Endothelial cell of umbilical vein (primary cell): ENCODE data around the gene EIF4A2. TPM values are rescaled to one million over a fixed set of nuclear protein-coding genes. Genes with fewer than 3 reads are reported as not detected.

Experiments
- BruUV-seq: library from RNA; stranded (reverse); fragments of 400-500 nt; replicated peaks from 2 replicates; lab custom pipeline; 2021; lab: Mats Ljungman, UMichigan
- CTCF ChIA-PET: fragments of 300-600, 350-600 bp; sonication (Branson Sonifier 250); formaldehyde crosslinking; loops from one replicate; lab custom pipeline; 2021; ENCODE audit warnings: antibody characterized with exemption, inconsistent platforms; lab: Charles Lee
- POLR2A ChIA-PET: fragments of 300-600, 350-600 bp; sonication (Branson Sonifier 250); formaldehyde crosslinking; loops from one replicate; lab custom pipeline; 2021; ENCODE audit warnings: antibody characterized with exemption, inconsistent platforms; lab: Charles Lee
- DNase-seq: peaks from one replicate; pipeline ENCODE4 v3.0.0-alpha.2; 2011; ENCODE audit warnings: low read depth, low spot score
- FAIRE-seq: peaks from 2 replicates; lab custom pipeline; 2011; peaks lifted over from hg19 to GRCh38; lab: Jason Lieb, UNC
- H2AFZ ChIP-seq: 2 replicates; pipeline ENCODE4 v1.6.0; 2012; ENCODE audit warnings: low read depth, low read length, control low read depth, inconsistent platforms
- H3K27ac ChIP-seq: 2 replicates; pipeline ENCODE4 v1.5.1; 2011; ENCODE audit warnings: low read depth, mild to moderate bottlenecking, control low read depth, low read length, moderate library complexity; ENCODE audit not compliant: insufficient read depth
- H3K27me3 ChIP-seq, 2 experiments: 2 replicates each; pipeline versions ENCODE4 v1.6.0 to v1.6.1; 2011; ENCODE audit warnings: low read length in 2 of 2, mixed read lengths in 1 of 2; ENCODE audit not compliant: control insufficient read depth in 2 of 2, insufficient read depth in 2 of 2
- H3K36me3 ChIP-seq, 2 experiments: 2 replicates in 1 of 2; 3 replicates in 1 of 2; pipeline ENCODE4 v1.5.1; 2011; ENCODE audit warnings: low read length in 2 of 2, mild to moderate bottlenecking in 1 of 2, moderate library complexity in 1 of 2; ENCODE audit not compliant: control insufficient read depth in 2 of 2, insufficient read depth in 2 of 2; ENCODE audit errors: extremely low read depth in 1 of 2
- H3K4me1 ChIP-seq: 3 replicates; pipeline ENCODE4 v1.5.1; 2011; ENCODE audit warnings: mild to moderate bottlenecking, low read length; ENCODE audit not compliant: control insufficient read depth, insufficient read depth; ENCODE audit errors: extremely low read depth
- H3K4me2 ChIP-seq: 2 replicates; pipeline ENCODE4 v1.6.1; 2011; ENCODE audit warnings: low read length, control low read depth, mixed read lengths; ENCODE audit not compliant: insufficient read depth
- H3K4me3 ChIP-seq, 3 experiments: fragments of 200-600 bp in 1 of 3; sonication (generic), shearing (Covaris generic) in 1 of 3; replicated peaks in 1 of 3; 2 replicates each; pipeline ENCODE4 v1.5.1; 2011 to 2016; ENCODE audit warnings: control low read depth in 3 of 3, low read length in 3 of 3, mild to moderate bottlenecking in 2 of 3, inconsistent platforms in 1 of 3, low read depth in 1 of 3, moderate library complexity in 1 of 3; ENCODE audit not compliant: insufficient read depth in 1 of 3
- H3K79me2 ChIP-seq: 2 replicates; pipeline ENCODE4 v1.6.0; 2012; ENCODE audit warnings: low read length, inconsistent platforms; ENCODE audit not compliant: control insufficient read depth, insufficient read depth
- H3K9ac ChIP-seq: replicated peaks from 2 replicates; pipeline ENCODE3; 2011; ENCODE audit warnings: low read length, control low read depth; ENCODE audit not compliant: insufficient read depth; ENCODE audit errors: extremely low read depth
- H3K9me1 ChIP-seq: replicated peaks from 3 replicates; pipeline ENCODE4 v1.6.0; 2011; ENCODE audit warnings: mild to moderate bottlenecking, low read length; ENCODE audit not compliant: control insufficient read depth, insufficient read depth; ENCODE audit errors: extremely low read depth
- H3K9me3 ChIP-seq: replicated peaks from 2 replicates; pipeline ENCODE4 v1.5.1; 2012; ENCODE audit warnings: low read length, inconsistent platforms; ENCODE audit not compliant: control insufficient read depth, insufficient read depth
- H4K20me1 ChIP-seq: replicated peaks from 2 replicates; pipeline ENCODE3; 2011; ENCODE audit warnings: mild to moderate bottlenecking, low read length; ENCODE audit not compliant: control insufficient read depth, insufficient read depth; ENCODE audit errors: extremely low read depth
- CTCF ChIP-seq, 2 donors: IDR thresholded peaks; 1 replicate in 1 of 2; 2 replicates in 1 of 2; pipeline ENCODE4 v1.5.1; 2011; ENCODE audit warnings: low read length in 2 of 2, mild to moderate bottlenecking in 2 of 2, moderate library complexity in 2 of 2, control low read depth in 1 of 2, inconsistent platforms in 1 of 2, low read depth in 1 of 2; ENCODE audit not compliant: insufficient read depth in 1 of 2; ENCODE audit errors: extremely low read depth in 1 of 2
- EZH2 ChIP-seq: IDR thresholded peaks from 2 replicates; pipeline ENCODE4 v1.6.1; 2012; ENCODE audit warnings: borderline replicate concordance, low read depth, mild to moderate bottlenecking, moderate library complexity, low read length, inconsistent platforms; ENCODE audit not compliant: severe bottlenecking
- FOS ChIP-seq: IDR thresholded peaks from 2 replicates; pipeline ENCODE4 v1.6.1; 2011; ENCODE audit warnings: mild to moderate bottlenecking, low read length, moderate library complexity, borderline replicate concordance; ENCODE audit not compliant: insufficient read depth
- GATA2 ChIP-seq: IDR thresholded peaks from 2 replicates; pipeline ENCODE4 v1.7.0; 2011; ENCODE audit warnings: low read depth, mild to moderate bottlenecking, moderate library complexity, mixed read lengths, low read length; ENCODE audit not compliant: insufficient read length, insufficient read depth
- JUN ChIP-seq: IDR thresholded peaks from 2 replicates; pipeline ENCODE4 v1.6.1; 2011; ENCODE audit warnings: borderline replicate concordance, low read depth; ENCODE audit not compliant: insufficient read length, insufficient read depth
- MAX ChIP-seq: IDR thresholded peaks from 2 replicates; pipeline ENCODE4 v1.6.1; 2011; ENCODE audit not compliant: insufficient read depth, insufficient read length
- MYC ChIP-seq: IDR thresholded peaks from one replicate; pipeline ENCODE4 v1.6.1; 2011; ENCODE audit warnings: mild to moderate bottlenecking, low read depth, low read length
- POLR2A ChIP-seq: IDR thresholded peaks from 2 replicates; pipeline ENCODE4 v1.6.1; 2012; ENCODE audit warnings: low read depth, mild to moderate bottlenecking, control low read depth, low read length
- POLR2AphosphoS5 ChIP-seq: IDR thresholded peaks from 2 replicates; pipeline ENCODE4 v1.6.1; 2012; ENCODE audit warnings: low read depth, mild to moderate bottlenecking, control low read depth, low read length, moderate library complexity; ENCODE audit not compliant: insufficient read depth
- dilution Hi-C: fragments of 300-500 bp; cut with MboI; formaldehyde crosslinking; loops from one replicate; pipeline ENCODE4 v1.15.0; 2019; ENCODE audit warnings: low sequenced_read_pairs; ENCODE audit not compliant: extremely low pct_ligation_motif_present
- intact Hi-C: fragments of 100-400 bp; cut with micrococcal nuclease; formaldehyde crosslinking; loops from one replicate; pipeline ENCODE4 v1.10.0; 2022
- polyA plus RNA-seq, 4 experiments: library from polyadenylated mRNA; depleted of rRNA in 3 of 4; stranded (reverse) in 3 of 4; unstranded in 1 of 4; fragments of >200 nt; gene quantifications; 2 replicates each; pipeline versions ENCODE4 v1.2.1 to v1.2.3, GENCODE V29; 2011 to 2012; ENCODE audit warnings: missing spikeins in 1 of 4
- total RNA-seq: library from RNA; stranded (reverse); gene quantifications from 2 replicates; pipeline ENCODE4 v1.2.3, GENCODE V29; 2021

Gene EIF4A2
- total and polyA plus RNA-seq, 2 donors (not counting 3 experiments of a cell fraction or from before 2014, with no cell fraction given) = 282 to 401 TPM

DNA sequence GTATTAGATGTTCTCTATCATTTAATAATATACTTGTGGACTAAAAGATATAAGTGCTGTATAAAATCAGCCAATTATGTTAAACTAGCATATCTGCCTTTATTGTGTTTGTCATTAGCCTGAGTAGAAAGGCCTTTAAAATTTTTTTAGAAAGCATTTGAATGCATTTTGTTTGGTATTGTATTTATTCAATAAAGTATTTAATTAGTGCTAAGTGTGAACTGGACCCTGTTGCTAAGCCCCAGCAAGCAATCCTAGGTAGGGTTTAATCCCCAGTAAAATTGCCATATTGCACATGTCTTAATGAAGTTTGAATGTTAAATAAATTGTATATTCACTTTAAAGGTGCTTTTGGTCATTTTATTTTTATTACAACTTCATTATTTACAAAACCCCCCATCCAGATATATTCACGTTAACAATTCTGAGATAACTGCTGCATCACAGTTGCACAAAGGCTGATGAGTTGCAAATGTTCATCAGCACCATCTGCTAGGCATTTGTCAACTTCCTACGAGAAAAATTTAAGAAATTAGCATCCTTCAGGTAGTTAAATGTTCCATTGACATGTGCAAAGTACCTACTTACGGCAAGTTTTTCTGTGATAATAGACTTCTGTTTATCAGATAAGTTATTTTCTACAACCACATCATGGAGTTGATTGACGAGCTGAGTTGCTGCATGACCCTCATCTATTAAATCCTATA lies 6.3 kb downstream of the EIF4A2 start:
- no peak overlapping the region for H2AFZ ChIP-seq
- no peaks in the 10 kb centered on the region for H3K9me3 ChIP-seq
- peaks cover 14% of the 10 kb centered on the region for H4K20me1 ChIP-seq
- DNase-seq (no peak), FAIRE-seq (no peak)
- H3K9me1 ChIP-seq = no peaks in the 10 kb centered on the region
- no peak overlapping the region for H3K4me2 ChIP-seq
- H3K27me3 ChIP-seq = no peaks in the 10 kb centered on the region
- no peak overlapping the region for H3K4me3 ChIP-seq
- H3K9ac ChIP-seq = no peak overlapping the region
- dilution Hi-C loops = no loop called here
- peaks cover 35 to 44% of the 10 kb centered on the region in 2 experiments for H3K36me3 ChIP-seq
- POLR2A ChIA-PET = interaction anchor here (0.7 kb wide), 1 partner anchor 32 kb away, joined by 3 read pairs; no protein-coding TSS in a partner anchor
- intact Hi-C loops = loop anchor here (2.0 to 10.0 kb wide), 2 partner anchors 17 to 805 kb away; partner anchors contain the start of gene RFC4
- no TSS peak for BruUV-seq
- H3K27ac ChIP-seq = no peak overlapping the region
- peaks cover 22% of the 10 kb centered on the region for H3K4me1 ChIP-seq
- no peak for TF ChIP-seq GATA2
- TF ChIP-seq MYC = no peak
- no peak for TF ChIP-seq CTCF (IDR thresholded peaks at IDR 0.05; ENCODE audit: extremely low read depth in 1 of 2, insufficient read depth in 1 of 2, low read depth in 1 of 2, low read length in 2 of 2)
- no peak for TF ChIP-seq POLR2A
- TF ChIP-seq JUN = no peak
- no peak for TF ChIP-seq EZH2
- no peak for TF ChIP-seq POLR2AphosphoS5
- TF ChIP-seq MAX = no peak
- TF ChIP-seq FOS = no peak
- peaks cover 38% of the 10 kb centered on the region for H3K79me2 ChIP-seq
- CTCF ChIA-PET = interaction anchor here (0.9 to 1.8 kb wide), 5 partner anchors 14 to 219 kb away, joined by 3 to 12 read pairs (median 4); partner anchors contain the start of gene DNAJB11
